Neural crest cell (in vitro differentiated cells): ENCODE data around the gene DTNBP1. TPM values are rescaled to one million over a fixed set of nuclear protein-coding genes. Genes with fewer than 3 reads are reported as not detected.

Source experiments
- DNase-seq: peaks from one replicate; pipeline ENCODE4 v3.0.0; 2021; ENCODE audit warnings: low read depth, mixed read lengths, low spot score
- H3K27ac Mint-ChIP-seq: one replicate; pipeline ENCODE4 v1.8.0; 2021; ENCODE audit warnings: mild to moderate bottlenecking, mixed read lengths; ENCODE audit not compliant: unreplicated experiment
- H3K27me3 Mint-ChIP-seq: 2 replicates; pipeline ENCODE4 v1.8.0; 2021; ENCODE audit warnings: low read depth, mild to moderate bottlenecking, mixed read lengths
- H3K36me3 Mint-ChIP-seq: 2 replicates; pipeline ENCODE4 v1.8.0; 2021; ENCODE audit warnings: low read depth, mild to moderate bottlenecking, mixed read lengths
- H3K4me1 Mint-ChIP-seq: 2 replicates; pipeline ENCODE4 v1.8.0; 2021; ENCODE audit warnings: mixed read lengths
- H3K4me3 Mint-ChIP-seq: one replicate; pipeline ENCODE4 v1.8.0; 2021; ENCODE audit warnings: mild to moderate bottlenecking, mixed read lengths
- H3K9me3 Mint-ChIP-seq: 2 replicates; pipeline ENCODE4 v1.8.0; 2021; ENCODE audit warnings: mixed read lengths
- CTCF ChIP-seq: fragments of 200-600 bp; sonication (generic); conservative IDR thresholded peaks from 2 replicates; pipeline ENCODE4 v1.5.0; 2021; ENCODE audit warnings: antibody characterized with exemption, mild to moderate bottlenecking
- total RNA-seq: library from RNA; stranded (reverse); gene quantifications from 2 replicates; pipeline ENCODE4 v1.2.1, GENCODE V29; 2021

The DTNBP1 gene
- total RNA-seq, 1 donor from 2014 or later: 13.5 TPM

- Mint-ChIP-seq H3K36me3 (peaks cover 3% of the 10 kb centered on the region), H3K27ac (no peak overlapping the region), H3K9me3 (no peaks in the 10 kb centered on the region), H3K4me1 (no peaks in the 10 kb centered on the region), H3K4me3 (no peak overlapping the region), H3K27me3 (no peaks in the 10 kb centered on the region)
- DNase-seq: no peak
- no peak for TF ChIP-seq CTCF
Measured at GRCh38 chr6:15604843-15605242, 58.0 kb downstream of the DTNBP1 start.

- no peak for DNase-seq
- Mint-ChIP-seq H3K4me1 (peaks cover 7% of the 10 kb centered on the region), H3K9me3 (no peaks in the 10 kb centered on the region), H3K36me3 (no peaks in the 10 kb centered on the region), H3K27ac (no peak overlapping the region), H3K4me3 (no peak overlapping the region), H3K27me3 (no peaks in the 10 kb centered on the region)
- TF ChIP-seq CTCF: no peak
Measured at GRCh38 chr6:15602154-15602553, 60.7 kb downstream of the DTNBP1 start.

- Mint-ChIP-seq H3K4me3 (no peak overlapping the region), H3K27ac (no peak overlapping the region), H3K9me3 (no peaks in the 10 kb centered on the region), H3K36me3 (no peaks in the 10 kb centered on the region), H3K27me3 (no peaks in the 10 kb centered on the region), H3K4me1 (peaks cover 12% of the 10 kb centered on the region)
- no peak for DNase-seq
- no peak for TF ChIP-seq CTCF
Measured at GRCh38 chr6:15598273-15598798, 64.5 kb downstream of the DTNBP1 start.

- no peak for TF ChIP-seq CTCF
- H3K9me3 Mint-ChIP-seq: no peaks in the 10 kb centered on the region
- H3K4me3 Mint-ChIP-seq: no peak overlapping the region
- H3K27ac Mint-ChIP-seq: no peak overlapping the region
- H3K4me1 Mint-ChIP-seq: peaks cover 12% of the 10 kb centered on the region
- no peaks in the 10 kb centered on the region for H3K36me3 Mint-ChIP-seq
- H3K27me3 Mint-ChIP-seq: no peaks in the 10 kb centered on the region
- DNase-seq: no peak
Measured at GRCh38 chr6:15596186-15596896, 66.5 kb downstream of the DTNBP1 start.

GRCh38 chr6:15595461-15596173 is 67.2 kb downstream of the DTNBP1 start:
- peaks cover 12% of the 10 kb centered on the region for H3K4me1 Mint-ChIP-seq
- no peak overlapping the region for H3K4me3 Mint-ChIP-seq
- H3K27ac Mint-ChIP-seq: no peak overlapping the region
- DNase-seq: no peak
- no peaks in the 10 kb centered on the region for H3K9me3 Mint-ChIP-seq
- TF ChIP-seq CTCF: no peak
- H3K36me3 Mint-ChIP-seq: no peaks in the 10 kb centered on the region
- no peaks in the 10 kb centered on the region for H3K27me3 Mint-ChIP-seq
